Neuronal stem cell (in vitro differentiated cells): ENCODE data around the gene DDI2.

ENCODE experiments used
- DNase-seq: peaks from one replicate; pipeline ENCODE4 v3.0.0-alpha.2; 2013; ENCODE audit warnings: low spot score
- H2AFZ ChIP-seq: one replicate; pipeline ENCODE4 v1.6.1; 2013; ENCODE audit warnings: mild to moderate bottlenecking, low read length, inconsistent platforms
- H2AK5ac ChIP-seq: 2 replicates; pipeline ENCODE4 v1.6.1; 2013; ENCODE audit warnings: low read depth, mild to moderate bottlenecking, inconsistent platforms, low read length, moderate library complexity, mixed read lengths
- H2BK120ac ChIP-seq: 2 replicates; pipeline ENCODE4 v1.6.1; 2013; ENCODE audit warnings: low read depth, mild to moderate bottlenecking, inconsistent platforms, low read length, moderate library complexity, mixed read lengths
- H2BK12ac ChIP-seq: one replicate; pipeline ENCODE4 v1.6.1; 2013; ENCODE audit warnings: low read length, inconsistent platforms
- H2BK15ac ChIP-seq: 2 replicates; pipeline ENCODE4 v1.6.1; 2013; ENCODE audit warnings: mild to moderate bottlenecking, low read length, inconsistent platforms, mixed read lengths
- H2BK5ac ChIP-seq: one replicate; pipeline ENCODE4 v1.6.1; 2013; ENCODE audit warnings: inconsistent platforms, mild to moderate bottlenecking, low read length, moderate library complexity
- H3K14ac ChIP-seq: one replicate; pipeline ENCODE4 v1.6.1; 2013; ENCODE audit warnings: low read length, inconsistent platforms
- H3K18ac ChIP-seq: 2 replicates; pipeline ENCODE4 v1.6.1; 2013; ENCODE audit warnings: low read length, inconsistent platforms
- H3K23ac ChIP-seq: 2 replicates; pipeline ENCODE4 v1.6.1; 2013; ENCODE audit warnings: low read depth, mild to moderate bottlenecking, mixed read lengths, low read length, inconsistent platforms; ENCODE audit not compliant: poor library complexity
- H3K27ac ChIP-seq: replicated peaks from 3 replicates; pipeline ENCODE4 v1.5.1; 2013; ENCODE audit warnings: low read length, inconsistent platforms
- H3K27me3 ChIP-seq, 3 experiments: 2 replicates each; pipeline ENCODE4 v1.6.1; 2013; ENCODE audit warnings: low read length in 3 of 3, mild to moderate bottlenecking in 2 of 3, inconsistent platforms in 1 of 3, low read depth in 1 of 3, mixed read lengths in 1 of 3, moderate library complexity in 1 of 3; ENCODE audit not compliant: control insufficient read depth in 3 of 3, insufficient read depth in 3 of 3
- H3K36me3 ChIP-seq, 2 donors: replicated peaks in 1 of 2; 2 replicates each; pipeline ENCODE4 v1.6.1; 2013; ENCODE audit warnings: low read length in 2 of 2; ENCODE audit not compliant: control insufficient read depth in 2 of 2, insufficient read depth in 2 of 2
- H3K4ac ChIP-seq: 2 replicates; pipeline ENCODE4 v1.6.1; 2013; ENCODE audit warnings: inconsistent platforms, mild to moderate bottlenecking, low read length, moderate library complexity
- H3K4me1 ChIP-seq, 2 donors: 1 replicate in 1 of 2; 2 replicates in 1 of 2; pipeline ENCODE4 v1.6.1; 2013; ENCODE audit warnings: low read length in 2 of 2, low read depth in 1 of 2; ENCODE audit not compliant: control insufficient read depth in 2 of 2, insufficient read depth in 1 of 2
- H3K4me2 ChIP-seq: one replicate; pipeline ENCODE4 v1.6.1; 2013; ENCODE audit warnings: mild to moderate bottlenecking, low read length, inconsistent platforms; ENCODE audit not compliant: insufficient read depth, poor library complexity, severe bottlenecking
- H3K4me3 ChIP-seq, 2 donors: 2 replicates each; pipeline ENCODE4 v1.5.1; 2013; ENCODE audit warnings: low read length in 2 of 2, mild to moderate bottlenecking in 2 of 2, inconsistent platforms in 1 of 2, moderate library complexity in 1 of 2
- H3K79me1 ChIP-seq: one replicate; pipeline ENCODE4 v1.6.1; 2013; ENCODE audit warnings: low read depth, mild to moderate bottlenecking, inconsistent platforms, low read length, moderate library complexity
- H3K9ac ChIP-seq: one replicate; pipeline ENCODE4 v1.6.1; 2013; ENCODE audit warnings: mild to moderate bottlenecking, low read depth, low read length, inconsistent platforms; ENCODE audit not compliant: poor library complexity
- H3K9me3 ChIP-seq, 2 donors: replicated peaks in 1 of 2; 2 replicates each; pipeline versions ENCODE3 to v1.6.1; 2013; ENCODE audit warnings: low read length in 2 of 2, mild to moderate bottlenecking in 2 of 2, inconsistent platforms in 1 of 2, low read depth in 1 of 2, mixed read lengths in 1 of 2, moderate library complexity in 1 of 2; ENCODE audit not compliant: control insufficient read depth in 2 of 2, insufficient read depth in 1 of 2
- H4K8ac ChIP-seq: one replicate; pipeline ENCODE4 v1.6.1; 2013; ENCODE audit warnings: low read depth, mild to moderate bottlenecking, inconsistent platforms, low read length, moderate library complexity
- H4K91ac ChIP-seq: one replicate; pipeline ENCODE4 v1.6.1; 2013; ENCODE audit warnings: low read length, low read depth, mild to moderate bottlenecking, inconsistent platforms; ENCODE audit not compliant: poor library complexity
- WGBS, 2 donors: extraction: QIAGEN DNeasy Blood & Tissue Kit; methylation state at CpG; one replicate each; pipeline ENCODE4 v1.1.7; 2013; ENCODE audit warnings: missing lambda C conversion rate in 2 of 2, mixed read lengths in 1 of 2; ENCODE audit not compliant: insufficient read length in 2 of 2, insufficient replicate concordance in 1 of 2; ENCODE audit errors: extremely low coverage in 2 of 2; 5-methylcytosine and 5-hydroxymethylcytosine counted together

Gene DDI2

GRCh38 chr1:15676688-15677661 is 59.7 kb downstream of the DDI2 start:
- H3K4me1 ChIP-seq = peaks cover 0 to 2% of the 10 kb centered on the region in 2 donors
- no peak overlapping the region for H2BK15ac ChIP-seq
- H3K27me3 ChIP-seq = no peaks in the 10 kb centered on the region
- no peak overlapping the region for H3K23ac ChIP-seq
- H4K8ac ChIP-seq = no peak overlapping the region
- no peak overlapping the region for H3K9ac ChIP-seq
- no peaks in the 10 kb centered on the region for H3K79me1 ChIP-seq
- no peak overlapping the region for H2AK5ac ChIP-seq
- DNase-seq = no peak
- H3K27ac ChIP-seq = no peak overlapping the region
- H3K18ac ChIP-seq = no peak overlapping the region
- H2BK5ac ChIP-seq = no peak overlapping the region
- H2BK12ac ChIP-seq = no peak overlapping the region
- H3K4me2 ChIP-seq = no peak overlapping the region
- WGBS, 2 donors = no CpG with 5 or more reads among the region's 6 CpGs
- no peak overlapping the region for H4K91ac ChIP-seq
- no peak overlapping the region for H2BK120ac ChIP-seq
- peaks cover 1 to 14% of the 10 kb centered on the region in 2 donors for H3K9me3 ChIP-seq
- no peaks in the 10 kb centered on the region for H3K36me3 ChIP-seq
- H2AFZ ChIP-seq = no peak overlapping the region
- no peak overlapping the region for H3K14ac ChIP-seq
- H3K4me3 ChIP-seq = no peak overlapping the region
- H3K4ac ChIP-seq = no peak overlapping the region

- Histone ChIP-seq H3K18ac (no peak overlapping the region), H3K9me3 (peaks cover 1 to 14% of the 10 kb centered on the region in 2 donors), H3K27me3 (no peaks in the 10 kb centered on the region), H3K36me3 (no peaks in the 10 kb centered on the region), H2BK15ac (no peak overlapping the region), H2BK12ac (no peak overlapping the region), H3K9ac (no peak overlapping the region), H4K91ac (no peak overlapping the region), H2AFZ (no peak overlapping the region), H3K23ac (no peak overlapping the region), H3K4me2 (no peak overlapping the region), H2BK120ac (no peak overlapping the region), H3K14ac (no peak overlapping the region), H3K79me1 (no peaks in the 10 kb centered on the region), H3K27ac (no peak overlapping the region), H2AK5ac (no peak overlapping the region), H4K8ac (no peak overlapping the region), H3K4me3 (no peak overlapping the region), H3K4me1 (peaks cover under 1 to 2% of the 10 kb centered on the region in 2 donors), H3K4ac (no peak overlapping the region), H2BK5ac (no peak overlapping the region)
- no peak for DNase-seq
- WGBS, 2 donors = no CpG with 5 or more reads among the region's 1 CpG
Observed at GRCh38 chr1:15678578-15678977, 61.3 kb downstream of the DDI2 start.

DNA sequence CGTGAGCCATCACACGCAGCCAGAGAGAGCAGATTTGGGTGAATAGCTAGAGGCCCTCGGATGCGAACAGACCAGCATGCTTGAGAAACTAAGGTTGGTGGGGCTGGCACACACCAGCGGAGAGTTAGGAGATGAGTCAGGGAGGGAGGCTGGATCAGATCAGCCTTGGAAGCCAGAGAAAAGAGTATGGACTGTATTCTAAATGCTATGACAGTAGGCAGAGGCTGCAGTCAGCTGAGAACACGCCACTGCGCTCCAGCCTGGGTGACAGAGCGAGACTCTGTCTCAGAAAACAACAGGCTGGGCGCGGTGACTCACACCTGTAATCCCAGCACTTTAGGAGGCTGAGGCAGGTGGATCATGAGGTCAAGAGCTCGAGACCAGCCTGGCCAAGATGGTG is 62.9 kb downstream of the DDI2 start:
- no peak overlapping the region for H2BK5ac ChIP-seq
- H3K4me1 ChIP-seq = peaks cover 4 to 6% of the 10 kb centered on the region in 2 donors
- no peak for DNase-seq
- H3K36me3 ChIP-seq = no peaks in the 10 kb centered on the region
- no peak overlapping the region for H4K91ac ChIP-seq
- no peak overlapping the region for H2BK12ac ChIP-seq
- H3K27me3 ChIP-seq = no peaks in the 10 kb centered on the region
- no peak overlapping the region for H2AFZ ChIP-seq
- no peak overlapping the region for H2BK15ac ChIP-seq
- H4K8ac ChIP-seq = no peak overlapping the region
- H2BK120ac ChIP-seq = no peak overlapping the region
- no CpG with 5 or more reads among the region's 11 CpGs for WGBS, 2 donors
- no peak overlapping the region for H3K4me2 ChIP-seq
- peaks cover 1% of the 10 kb centered on the region for H3K79me1 ChIP-seq
- H3K14ac ChIP-seq = no peak overlapping the region
- no peak overlapping the region for H3K27ac ChIP-seq
- H3K9ac ChIP-seq = no peak overlapping the region
- peaks cover 1 to 14% of the 10 kb centered on the region in 2 donors for H3K9me3 ChIP-seq
- H3K4me3 ChIP-seq = no peak overlapping the region
- no peak overlapping the region for H3K4ac ChIP-seq
- H3K23ac ChIP-seq = no peak overlapping the region
- no peak overlapping the region for H3K18ac ChIP-seq
- H2AK5ac ChIP-seq = no peak overlapping the region

DNA sequence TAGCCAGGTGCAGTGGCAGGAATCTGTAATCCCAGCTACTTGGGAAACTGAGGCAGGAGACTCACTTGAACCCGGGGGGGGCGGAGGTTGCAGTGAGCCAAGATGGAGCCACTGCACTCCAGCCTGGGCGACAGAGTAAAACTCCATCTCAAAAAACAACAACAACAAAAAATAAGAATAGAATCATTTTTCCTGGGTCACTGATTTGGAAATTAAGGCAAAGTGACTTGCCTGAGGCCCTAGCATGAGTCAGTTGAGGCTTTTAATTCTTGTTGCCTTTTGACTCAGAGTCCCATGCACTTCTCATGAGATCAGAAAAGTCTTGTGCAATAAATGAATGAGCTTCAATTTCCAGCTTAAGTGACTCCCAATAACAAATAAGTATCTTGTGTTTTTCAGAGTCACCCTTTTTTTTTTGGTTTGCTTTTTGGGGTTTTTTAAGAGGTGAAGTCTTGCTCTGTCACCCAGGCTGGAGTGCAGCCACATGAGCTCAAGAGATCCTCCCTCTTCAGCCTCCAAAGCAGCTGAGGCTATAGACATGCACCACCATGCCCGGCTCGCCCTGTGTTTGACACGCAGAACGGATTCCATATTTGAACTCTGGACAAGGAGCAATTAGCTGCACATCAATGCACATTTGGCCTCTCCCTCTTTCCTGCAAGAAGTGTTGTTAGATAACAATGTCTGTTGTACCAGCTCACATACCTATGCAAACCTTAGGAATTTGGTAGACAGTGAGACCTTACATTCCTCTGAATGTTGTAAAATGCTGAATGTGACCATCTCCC is 63.5 kb downstream of the DDI2 start:
- H3K27me3 ChIP-seq = no peaks in the 10 kb centered on the region
- H3K36me3 ChIP-seq = no peaks in the 10 kb centered on the region
- no peak overlapping the region for H3K9ac ChIP-seq
- H3K4ac ChIP-seq = no peak overlapping the region
- peaks cover 5 to 8% of the 10 kb centered on the region in 2 donors for H3K4me1 ChIP-seq
- no peak overlapping the region for H3K23ac ChIP-seq
- no peak overlapping the region for H2AK5ac ChIP-seq
- no peak overlapping the region for H2BK5ac ChIP-seq
- no peak overlapping the region for H4K8ac ChIP-seq
- no peak overlapping the region for H3K14ac ChIP-seq
- H3K4me2 ChIP-seq = no peak overlapping the region
- no CpG with 5 or more reads among the region's 7 CpGs for whole genome bisulfite sequencing, 2 donors
- H2AFZ ChIP-seq = no peak overlapping the region
- DNase-seq = no peak
- H4K91ac ChIP-seq = no peak overlapping the region
- no peak overlapping the region for H2BK12ac ChIP-seq
- H2BK120ac ChIP-seq = no peak overlapping the region
- H3K18ac ChIP-seq = no peak overlapping the region
- no peak overlapping the region for H3K4me3 ChIP-seq
- no peak overlapping the region for H3K27ac ChIP-seq
- H3K79me1 ChIP-seq = peaks cover 1% of the 10 kb centered on the region
- H2BK15ac ChIP-seq = no peak overlapping the region
- peaks cover 1 to 14% of the 10 kb centered on the region in 2 donors for H3K9me3 ChIP-seq
